PC-9 (cell line): ENCODE measurements around the gene LAMA2. TPM values are rescaled to one million over a fixed set of nuclear protein-coding genes. Genes with fewer than 3 reads are reported as not detected.

Experiments
- Bru-seq: library from RNA; stranded (reverse); fragments of 400-500 nt; gene quantifications from one replicate; lab custom pipeline; 2021; lab: Mats Ljungman, UMichigan
- BruChase-seq, 2 experiments: library from RNA; stranded (reverse); fragments of 400-500 nt; gene quantifications; one replicate each; lab custom pipeline; 2021; lab: Mats Ljungman, UMichigan
- BruUV-seq: library from RNA; stranded (reverse); fragments of 400-500 nt; replicated peaks from 2 replicates; lab custom pipeline; 2021; lab: Mats Ljungman, UMichigan
- CTCF ChIA-PET: fragments of 300-600 bp; sonication (Branson Sonifier 250); formaldehyde crosslinking; loops from one replicate; lab custom pipeline; 2022; ENCODE audit warnings: antibody characterized with exemption; lab: Charles Lee
- POLR2A ChIA-PET: fragments of 300-600 bp; sonication (Branson Sonifier 250); formaldehyde crosslinking; loops from one replicate; lab custom pipeline; 2022; ENCODE audit warnings: antibody characterized with exemption; ENCODE audit not compliant: unreplicated experiment; lab: Charles Lee
- DNase-seq, 2 experiments: peaks; one replicate each; pipeline versions ENCODE4 v3.0.0 to v3.0.0-alpha.2; 2015 to 2022; ENCODE audit warnings: mixed read lengths in 1 of 2
- H2AFZ ChIP-seq: fragments of 200-600 bp; sonication (generic); 2 replicates; pipeline ENCODE4 v1.8.1; 2017; ENCODE audit warnings: antibody characterized with exemption
- H3F3A ChIP-seq: fragments of 200-600 bp; sonication (generic); 2 replicates; pipeline ENCODE4 v1.8.1; 2017; ENCODE audit warnings: antibody characterized with exemption, mild to moderate bottlenecking, low read depth; ENCODE audit not compliant: insufficient read depth
- H3K27ac ChIP-seq: fragments of 200-600 bp; sonication (generic); 2 replicates; pipeline ENCODE4 v1.6.1; 2016; ENCODE audit warnings: mixed run types
- H3K27me3 ChIP-seq: fragments of 200-600 bp; sonication (generic); 2 replicates; pipeline ENCODE4 v1.6.1; 2016; ENCODE audit warnings: low read depth, mixed run types; ENCODE audit not compliant: insufficient read depth
- H3K36me3 ChIP-seq: fragments of 200-600 bp; sonication (generic); 2 replicates; pipeline ENCODE4 v1.6.1; 2016; ENCODE audit warnings: low read depth, mixed run types
- H3K4me1 ChIP-seq: fragments of 200-600 bp; sonication (generic); replicated peaks from 2 replicates; pipeline ENCODE4 v1.6.1; 2016; ENCODE audit warnings: mixed run types; ENCODE audit not compliant: insufficient read depth
- H3K4me2 ChIP-seq: fragments of 200-600 bp; sonication (generic); 2 replicates; pipeline ENCODE4 v1.6.1; 2017; ENCODE audit warnings: mixed run types
- H3K4me3 ChIP-seq: fragments of 200-600 bp; sonication (generic); 2 replicates; pipeline ENCODE4 v1.6.1; 2016; ENCODE audit warnings: mixed run types
- H3K79me2 ChIP-seq: fragments of 200-600 bp; sonication (generic); 2 replicates; pipeline ENCODE4 v1.6.1; 2017; ENCODE audit warnings: low read depth, mixed run types
- H3K9me2 ChIP-seq: fragments of 200-600 bp; sonication (generic); 2 replicates; pipeline ENCODE4 v1.8.1; 2017; ENCODE audit warnings: mild to moderate bottlenecking; ENCODE audit not compliant: insufficient read depth
- H3K9me3 ChIP-seq: fragments of 200-600 bp; sonication (generic); 2 replicates; pipeline ENCODE4 v1.8.1; 2016; ENCODE audit warnings: low read depth; ENCODE audit not compliant: insufficient read depth
- H4K20me1 ChIP-seq: fragments of 200-600 bp; sonication (generic); 2 replicates; pipeline ENCODE4 v1.8.1; 2017; ENCODE audit not compliant: insufficient read depth
- CTCF ChIP-seq: fragments of 200-600 bp; sonication (generic); conservative IDR thresholded peaks from 2 replicates; pipeline ENCODE4 v1.6.1; 2017; ENCODE audit warnings: mixed run types, antibody characterized with exemption, mild to moderate bottlenecking, moderate library complexity
- EZH2 ChIP-seq: fragments of 200-600 bp; sonication (generic); IDR thresholded peaks from 2 replicates; pipeline ENCODE4 v1.8.0; 2017; ENCODE audit warnings: antibody characterized with exemption, low read depth
- intact Hi-C: fragments of 100-400 bp; cut with micrococcal nuclease; formaldehyde crosslinking; loops from one replicate; pipeline ENCODE4 v1.10.0; 2022; ENCODE audit not compliant: unreplicated experiment
- long read RNA-seq: library from polyadenylated mRNA; stranded (forward); transcript quantifications from one replicate; pipeline ENCODE4 v2.0.0, GENCODE V29; 2022
- total RNA-seq: library from RNA; stranded (reverse); gene quantifications from 2 replicates; pipeline ENCODE4 v1.2.3, GENCODE V29; 2021

The LAMA2 gene
- total RNA-seq (2.3 and 2.8 TPM in 2 replicates), Bru-seq, nascent RNA (percentile 18 among the genes with signal in this experiment), BruChase-seq, experiment 1, labeled RNA remaining after a 2-hour chase (percentile 11 among the genes with signal in this experiment), BruChase-seq, experiment 2, labeled RNA remaining after a 6-hour chase (percentile 15 among the genes with signal in this experiment)
- long read RNA-seq, partial matches to known transcripts: 0 of 3 reads
- long read RNA-seq, other reads (novel, unspliced or antisense): 3 of 3 reads

- intact Hi-C loops: no loop called here
- no peaks in the 10 kb centered on the region for H4K20me1 ChIP-seq
- H3K27me3 ChIP-seq: no peaks in the 10 kb centered on the region
- H3K4me1 ChIP-seq: no peaks in the 10 kb centered on the region
- no TSS peak for BruUV-seq
- ChIA-PET CTCF (no interaction called here), POLR2A (no interaction called here)
- H3K9me3 ChIP-seq: no peaks in the 10 kb centered on the region
- no peaks in the 10 kb centered on the region for H3K36me3 ChIP-seq
- H2AFZ ChIP-seq: peak within 1 kb of the TSS; percentile 66; the same call in 1 of the 2 replicates
- peak in 1 of 2 experiments; percentile 7 for DNase-seq
- H3K4me2 ChIP-seq: no peak within 1 kb of the TSS
- H3K27ac ChIP-seq: no peak within 1 kb of the TSS
- no peak within 1 kb of the TSS for H3K4me3 ChIP-seq
- peaks cover 8% of the 10 kb centered on the region; the same call in 1 of the 2 replicates for H3K9me2 ChIP-seq
- H3F3A ChIP-seq: no peaks in the 10 kb centered on the region; the same call in 1 of the 2 replicates
- TF ChIP-seq CTCF (no peak), EZH2 (no peak)
- H3K79me2 ChIP-seq: no peaks in the 10 kb centered on the region
Measured at GRCh38 chr6:128882991-128883611, at the start of gene LAMA2. LAMA2 (plus strand) TSS chr6:128883138; CDS start chr6:128883246, 108 bp downstream.

GRCh38 chr6:128836761-128837160, 46.2 kb upstream of the LAMA2 start:
- H3F3A ChIP-seq: no peaks in the 10 kb centered on the region
- DNase-seq: no peak
- ChIA-PET POLR2A (no interaction called here), CTCF (no interaction called here)
- TF ChIP-seq CTCF (no peak), EZH2 (no peak)
- intact Hi-C loops: no loop called here
- no peaks in the 10 kb centered on the region for H3K79me2 ChIP-seq
- H3K4me2 ChIP-seq: no peak overlapping the region
- H2AFZ ChIP-seq: no peak overlapping the region
- H3K4me1 ChIP-seq: no peaks in the 10 kb centered on the region
- H3K27ac ChIP-seq: no peak overlapping the region
- H3K36me3 ChIP-seq: no peaks in the 10 kb centered on the region
- H3K4me3 ChIP-seq: no peak overlapping the region
- no peaks in the 10 kb centered on the region for H3K9me3 ChIP-seq
- H4K20me1 ChIP-seq: no peaks in the 10 kb centered on the region
- H3K9me2 ChIP-seq: no peaks in the 10 kb centered on the region
- H3K27me3 ChIP-seq: no peaks in the 10 kb centered on the region
- BruUV-seq: no TSS peak

- Histone ChIP-seq H3K36me3 (no peaks in the 10 kb centered on the region), H3K27me3 (no peaks in the 10 kb centered on the region), H2AFZ (no peak overlapping the region), H3K4me1 (no peaks in the 10 kb centered on the region), H3K4me2 (no peak overlapping the region), H3F3A (no peaks in the 10 kb centered on the region), H4K20me1 (no peaks in the 10 kb centered on the region), H3K4me3 (no peak overlapping the region), H3K9me2 (no peaks in the 10 kb centered on the region), H3K27ac (no peak overlapping the region), H3K9me3 (no peaks in the 10 kb centered on the region), H3K79me2 (no peaks in the 10 kb centered on the region)
- TF ChIP-seq CTCF: no peak
- no peak for TF ChIP-seq EZH2
- ChIA-PET CTCF (no interaction called here), POLR2A (no interaction called here)
- no TSS peak for BruUV-seq
- no peak for DNase-seq
- intact Hi-C loops: no loop called here
Measured at GRCh38 chr6:128841518-128841917, 41.4 kb upstream of the LAMA2 start.
